Renal cortex interstitium (tissue), 15 donors: Measurements from ENCODE around the gene FNDC7. TPM values are rescaled to one million over a fixed set of nuclear protein-coding genes. Genes with fewer than 3 reads are reported as not detected.
"Not testable (repeated sequence)": the region's sequence is repeated elsewhere in the genome, so short reads cannot be mapped to it uniquely, and the experiment has no call there.

Experiments
- DNase-seq, 11 donors: peaks; one replicate each; pipeline ENCODE4 v3.0.0-alpha.2; 2013; ENCODE audit warnings: low read depth in 9 of 11, low spot score in 4 of 11; ENCODE audit errors: extremely low read depth in 1 of 11
- long read RNA-seq, 16 experiments: transcript quantifications; one replicate each; lab custom pipeline, GENCODE V29; 2026
- polyA plus RNA-seq, 3 donors: library from polyadenylated mRNA; unstranded; fragments of 120-200 nt; gene quantifications; one replicate each; pipeline ENCODE4 v1.2.1, GENCODE V29; 2013; ENCODE audit not compliant: insufficient read length in 3 of 3

FNDC7 gene
- under 1 TPM in 1 of 3 donors, not detected in 2; 0.08 TPM for polyA plus RNA-seq
- long read RNA-seq, donor 1 = 0 reads
- long read RNA-seq, donor 2 = 0 reads
- long read RNA-seq, donor 3 = 0 reads
- long read RNA-seq, donor 4 = 0 reads
- long read RNA-seq, donor 5 = 0 reads
- long read RNA-seq, donor 6 = 0 reads
- long read RNA-seq, donor 7 = 0 reads
- long read RNA-seq, donor 8 = 0 reads
- long read RNA-seq, donor 9 = 0 reads
- long read RNA-seq, donor 10 = 0 reads
- long read RNA-seq, donor 11 = 0 reads
- long read RNA-seq, donor 12 = 0 reads
- long read RNA-seq, donor 13 = 0 reads
- long read RNA-seq, donor 14 = 0 reads
- long read RNA-seq, donor 15 = 0 reads
- long read RNA-seq, donor 16 = 0 reads

DNA sequence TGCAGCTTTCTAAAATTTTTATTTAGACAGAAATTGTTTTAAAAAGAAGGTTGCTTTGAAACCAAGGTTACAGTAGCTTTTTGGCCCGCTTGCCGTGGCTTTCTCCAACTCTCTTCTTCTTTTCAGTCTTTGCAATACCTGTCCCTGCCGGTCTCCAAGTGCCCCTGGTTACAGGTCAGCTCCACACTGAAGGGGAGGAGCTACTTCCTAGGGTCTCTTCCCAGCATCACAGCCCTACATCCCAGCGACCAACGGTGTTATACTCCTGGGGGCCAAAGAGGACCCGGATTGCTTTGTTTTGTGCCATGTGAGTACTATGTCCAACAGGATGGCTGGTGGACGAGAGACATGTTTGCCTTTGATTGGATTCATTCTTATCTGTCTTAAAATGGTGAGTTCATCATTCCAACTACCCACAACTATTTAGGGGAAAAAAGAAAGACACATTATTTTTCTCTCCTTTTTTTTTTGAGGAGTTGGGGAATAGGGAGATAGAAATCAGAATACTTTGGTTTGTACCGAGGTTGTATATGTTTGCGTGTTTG, at the start of gene FNDC7:
Gene FNDC7, plus strand, starts transcription at position 303 of the 545 bp plus-strand sequence. Its CDS starts 26 bp downstream, at position 329.
- DNase-seq = no peak

- DNase-seq = no peak
Observed at GRCh38 chr1:108663074-108663473, 49.6 kb upstream of the FNDC7 start.

GRCh38 chr1:108664481-108664880, 48.2 kb upstream of the FNDC7 start:
- DNase-seq = no peak

DNA sequence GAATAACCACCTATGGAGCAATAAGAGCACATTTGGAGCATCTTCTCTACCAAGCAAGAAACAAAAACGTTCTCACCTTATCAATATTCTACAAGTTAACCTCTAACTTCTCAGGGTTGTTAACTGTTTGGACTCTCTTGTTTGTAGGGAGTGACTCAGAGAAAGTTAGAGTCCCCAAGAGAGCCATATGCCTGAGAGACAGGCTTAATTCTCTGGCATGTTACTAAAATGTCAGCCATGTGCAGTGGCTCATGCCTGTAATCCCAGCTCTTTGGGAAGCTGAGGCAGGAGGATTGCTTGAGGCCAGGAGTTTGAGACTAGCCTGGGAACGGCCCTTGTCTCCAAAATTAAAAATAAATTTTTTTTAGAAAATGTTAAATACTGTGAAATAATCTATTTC, 47.6 kb upstream of the FNDC7 start:
- no peak for DNase-seq

DNA sequence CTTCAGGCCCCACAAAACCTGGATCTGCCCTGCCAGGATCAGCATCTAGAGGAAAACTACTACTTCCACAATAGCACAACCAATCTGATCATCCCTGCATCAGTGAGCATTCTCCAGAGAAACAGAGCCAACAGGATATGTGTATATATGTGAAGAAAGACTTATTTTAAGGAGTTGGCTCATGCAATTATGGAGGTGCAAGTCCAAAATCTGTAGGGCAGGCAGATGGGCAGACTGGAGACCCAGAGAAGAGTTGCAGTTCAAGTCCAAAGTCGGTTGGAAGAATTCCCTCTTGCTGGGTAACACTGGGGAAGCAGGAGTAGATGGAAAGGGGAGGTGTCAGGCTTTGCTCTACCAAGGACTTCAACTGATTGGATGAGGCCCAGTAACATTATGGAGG, 46.9 kb upstream of the FNDC7 start:
- DNase-seq = no peak

DNA sequence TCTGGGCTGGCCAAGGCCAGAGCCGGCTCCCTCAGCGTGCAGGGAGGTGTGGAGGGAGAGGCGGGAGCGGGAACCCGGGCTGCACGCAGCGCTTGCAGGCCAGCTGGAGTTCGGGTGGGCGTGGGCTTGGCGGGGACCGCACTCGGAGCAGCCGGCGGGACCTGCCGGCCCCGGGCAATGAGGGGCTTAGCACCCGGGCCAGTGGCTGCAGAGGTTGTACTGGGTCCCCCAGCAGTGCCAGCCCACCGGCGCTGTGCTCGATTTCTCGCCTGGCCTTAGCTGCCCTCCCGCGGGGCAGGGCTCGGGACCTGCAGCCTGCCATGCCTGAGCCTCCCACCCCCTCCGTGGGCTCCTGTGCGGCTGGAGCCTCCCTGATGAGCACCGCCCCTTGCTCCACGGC, 45.3 kb upstream of the FNDC7 start:
- DNase-seq = not testable (repeated sequence)

DNA sequence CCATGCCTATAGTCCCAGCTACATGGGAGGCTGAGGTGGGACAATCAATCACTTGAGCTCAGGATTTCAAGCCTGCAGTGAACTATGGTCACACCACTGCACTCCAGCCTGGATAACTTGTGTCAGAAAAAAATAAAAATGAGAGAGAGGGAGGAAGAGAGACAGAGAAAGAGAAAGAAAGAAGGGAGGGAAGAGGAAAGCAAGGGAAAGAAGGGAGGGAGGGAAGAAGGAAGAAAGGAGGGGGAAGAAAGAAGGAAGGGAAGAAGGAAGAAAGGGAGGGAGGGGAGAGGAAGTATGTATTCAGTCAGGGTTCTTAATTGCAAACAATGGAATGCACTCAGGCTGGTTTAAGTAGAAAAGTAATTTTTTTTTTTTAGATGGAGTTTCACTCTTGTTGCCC, 43.9 kb upstream of the FNDC7 start:
- DNase-seq = no peak

- DNase-seq = no peak
Observed at GRCh38 chr1:108669679-108670078, 43.0 kb upstream of the FNDC7 start.

DNA sequence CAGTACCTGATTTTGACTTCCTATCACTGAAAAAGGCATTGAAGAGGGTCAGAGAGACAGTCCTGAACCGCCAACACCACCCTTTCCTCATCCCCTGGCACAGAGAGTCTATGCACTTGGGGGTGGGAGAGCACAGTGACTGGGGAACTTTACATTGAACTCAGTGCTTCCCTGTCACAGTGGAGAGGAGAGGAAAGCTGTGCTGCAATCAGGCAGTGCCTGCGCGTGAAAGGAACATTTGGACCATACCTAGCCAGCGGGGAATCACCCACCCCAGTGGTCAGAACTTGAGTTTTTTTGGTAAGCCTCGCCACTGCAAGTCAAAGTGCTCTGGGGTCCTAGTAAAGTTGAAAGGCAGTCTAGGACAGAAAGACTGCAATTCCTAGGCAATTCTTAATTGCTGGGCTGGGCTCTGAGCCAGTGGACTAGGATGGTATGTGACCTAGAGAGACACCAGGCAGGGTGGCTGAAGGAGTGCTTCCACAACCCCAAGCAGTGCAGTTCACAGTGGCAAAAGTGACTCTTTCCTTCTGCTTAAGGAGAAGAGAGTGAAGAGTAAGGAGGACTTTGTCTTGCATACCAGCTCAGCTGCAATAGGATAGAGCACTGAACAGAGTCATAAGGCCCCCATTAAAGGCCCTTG, 42.5 kb upstream of the FNDC7 start:
- DNase-seq = no peak

- no peak for DNase-seq
Observed at GRCh38 chr1:108671143-108671542, 41.6 kb upstream of the FNDC7 start.

DNA sequence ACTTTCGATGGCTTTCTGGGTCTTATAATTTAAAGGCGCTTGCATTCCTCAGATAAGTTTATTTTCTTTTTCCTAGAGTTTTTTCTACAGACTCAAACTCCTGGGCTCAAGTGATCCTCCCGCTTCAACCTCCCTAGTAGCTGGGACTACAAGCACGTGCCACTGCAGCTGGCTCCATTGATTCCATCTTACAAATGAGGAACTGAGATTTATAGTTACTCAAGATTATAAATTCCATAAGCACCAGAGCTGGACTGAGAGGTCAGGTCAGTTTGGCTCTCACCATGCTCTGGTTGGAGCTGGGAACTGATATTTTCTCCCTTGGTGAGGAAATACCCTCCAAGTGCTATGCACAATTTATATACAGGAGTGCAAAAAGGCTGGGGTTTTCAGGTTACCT, 34.0 kb upstream of the FNDC7 start:
- no peak for DNase-seq

DNA sequence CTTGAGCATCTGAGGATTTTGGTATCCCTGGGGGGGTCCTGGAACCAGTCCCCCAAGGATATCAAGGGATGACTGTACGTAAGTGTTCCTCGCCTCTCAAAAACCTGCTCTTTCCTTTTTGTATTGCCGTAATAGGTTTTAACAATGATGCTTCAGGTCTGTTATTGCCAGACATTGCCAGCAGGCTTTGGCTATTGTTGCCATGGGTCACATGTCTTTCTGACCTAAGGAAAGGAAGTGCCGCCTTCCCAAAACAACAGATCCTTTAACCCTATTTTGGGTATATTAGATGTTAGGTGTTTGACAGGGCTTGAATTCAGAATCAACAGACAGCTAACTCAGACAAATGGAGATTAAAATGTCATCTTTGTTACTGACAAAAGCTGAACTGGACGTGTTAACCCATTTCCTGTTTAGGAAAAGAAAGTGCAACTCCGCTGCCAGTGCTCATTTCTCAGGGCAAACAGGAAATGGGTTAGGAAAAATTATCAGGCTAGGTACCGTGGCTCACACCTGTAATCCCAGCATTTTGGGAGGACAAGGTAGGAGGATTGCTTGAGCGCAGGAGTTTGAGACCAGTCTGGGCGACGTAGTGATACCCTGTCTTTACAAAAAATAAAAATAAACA, 33.0 kb upstream of the FNDC7 start:
- DNase-seq = no peak

GRCh38 chr1:108681701-108682100, 31.0 kb upstream of the FNDC7 start:
- not testable (repeated sequence) for DNase-seq

DNA sequence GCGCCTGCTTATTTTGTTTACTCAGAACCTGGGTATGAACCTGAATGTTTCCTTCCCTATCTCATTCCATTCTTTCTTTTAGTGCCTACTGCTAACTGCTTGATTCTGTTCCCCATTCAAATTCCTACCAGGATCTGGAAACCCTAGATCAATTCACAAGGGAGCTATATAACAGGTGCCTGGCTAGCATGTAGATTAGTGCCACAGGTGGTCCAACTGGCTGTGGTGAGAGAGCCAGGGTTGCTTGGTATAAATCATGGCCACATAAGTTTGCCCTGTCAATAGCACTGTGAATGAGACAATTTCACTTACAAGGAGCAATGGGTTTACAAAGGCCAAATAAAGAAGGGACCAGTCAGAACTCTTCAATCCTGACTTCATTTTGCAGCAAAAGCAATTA, 27.2 kb upstream of the FNDC7 start:
- DNase-seq = no peak

DNA sequence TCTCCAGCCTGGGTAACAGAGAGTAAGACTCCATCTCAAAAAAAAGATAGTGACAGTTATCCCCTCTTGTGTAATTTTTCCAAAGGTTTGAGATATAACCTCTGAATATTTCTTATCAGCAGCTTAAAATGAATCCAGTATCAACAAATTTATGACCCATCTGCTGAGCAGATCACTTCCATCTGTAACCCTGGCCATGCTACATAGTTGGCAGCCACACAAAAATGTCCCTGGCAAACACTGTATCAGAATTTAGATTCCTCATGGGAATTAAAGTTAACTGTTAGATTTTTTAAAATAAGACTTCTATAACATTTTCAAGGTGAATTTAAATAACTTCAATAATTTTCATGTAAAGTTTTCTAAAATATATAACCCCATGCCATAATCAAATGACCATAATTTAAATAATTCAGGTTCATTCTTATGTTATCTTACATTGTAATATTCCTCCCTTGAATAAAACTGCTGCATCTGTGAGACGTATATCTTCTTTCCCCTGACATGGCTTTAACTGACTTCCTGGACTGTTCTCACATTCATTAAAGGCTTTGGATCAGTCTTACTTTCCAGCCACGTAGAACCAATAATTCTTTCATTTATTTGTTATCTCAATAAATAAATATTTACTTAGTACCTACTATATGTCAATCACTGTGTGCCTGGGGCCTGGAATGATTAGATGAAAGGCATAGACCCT, 25.9 kb upstream of the FNDC7 start:
- DNase-seq = no peak

GRCh38 chr1:108691128-108691941, 21.4 kb upstream of the FNDC7 start:
- peak in 3 of 11 donors; percentile 32 to 65 (median 46) for DNase-seq

- DNase-seq = peak; percentile 79 to 94 (median 91)
Observed at GRCh38 chr1:108691942-108692723, 20.6 kb upstream of the FNDC7 start, which contains the start of gene PRPF38B. TSS of gene PRPF38B (plus strand) at chr1:108692310. CDS start at chr1:108692592, 282 bp downstream.
